H9 (cell line): Measurements from ENCODE around the gene CCDC124. TPM values are rescaled to one million over a fixed set of nuclear protein-coding genes. Genes with fewer than 3 reads are reported as not detected.

Experiments used
- DNase-seq: peaks from one replicate; pipeline ENCODE4 v3.0.0-alpha.2; 2017
- H2AFZ ChIP-seq: one replicate; pipeline ENCODE4 v1.6.1; 2013; ENCODE audit warnings: mild to moderate bottlenecking, low read length, control low read depth, moderate library complexity
- H2AK5ac ChIP-seq: 2 replicates; pipeline ENCODE4 v1.6.1; 2013; ENCODE audit warnings: low read length, control low read depth, mixed read lengths; ENCODE audit not compliant: insufficient read length
- H2BK120ac ChIP-seq: one replicate; pipeline ENCODE4 v1.6.1; 2013; ENCODE audit warnings: low read depth, mild to moderate bottlenecking, low read length, control low read depth, inconsistent platforms; ENCODE audit not compliant: poor library complexity, severe bottlenecking
- H2BK12ac ChIP-seq: 2 replicates; pipeline ENCODE4 v1.6.1; 2013; ENCODE audit warnings: low read length, control low read depth, mixed read lengths, low read depth; ENCODE audit not compliant: insufficient read length
- H2BK15ac ChIP-seq: 2 replicates; pipeline ENCODE4 v1.6.1; 2013; ENCODE audit warnings: low read depth, low read length, control low read depth
- H2BK20ac ChIP-seq: one replicate; pipeline ENCODE4 v1.6.1; 2013; ENCODE audit warnings: low read depth, mild to moderate bottlenecking, low read length, control low read depth, inconsistent platforms; ENCODE audit not compliant: poor library complexity, severe bottlenecking
- H2BK5ac ChIP-seq: 2 replicates; pipeline ENCODE4 v1.6.1; 2013; ENCODE audit warnings: low read length, control low read depth, mixed read lengths; ENCODE audit not compliant: insufficient read length
- H3K14ac ChIP-seq: 2 replicates; pipeline ENCODE4 v1.6.1; 2013; ENCODE audit warnings: low read length, control low read depth; ENCODE audit not compliant: insufficient read depth
- H3K18ac ChIP-seq: 2 replicates; pipeline ENCODE4 v1.6.1; 2013; ENCODE audit warnings: low read depth, mild to moderate bottlenecking, mixed read lengths, low read length, control low read depth; ENCODE audit not compliant: insufficient read length
- H3K23ac ChIP-seq: 2 replicates; pipeline ENCODE4 v1.6.1; 2013; ENCODE audit warnings: low read length, control low read depth, mixed read lengths, low read depth; ENCODE audit not compliant: insufficient read length
- H3K23me2 ChIP-seq: 2 replicates; pipeline ENCODE4 v1.6.1; 2013; ENCODE audit warnings: low read depth, mild to moderate bottlenecking, mixed read lengths, low read length, control low read depth; ENCODE audit not compliant: insufficient read length, poor library complexity, severe bottlenecking
- H3K27ac ChIP-seq: 2 replicates; pipeline ENCODE4 v1.5.1; 2013; ENCODE audit warnings: low read length, control low read depth, mixed read lengths, low read depth; ENCODE audit not compliant: insufficient read length
- H3K27me3 ChIP-seq: 2 replicates; pipeline ENCODE4 v1.6.1; 2013; ENCODE audit warnings: low read length, control low read depth, inconsistent platforms; ENCODE audit not compliant: insufficient read depth
- H3K4ac ChIP-seq: 2 replicates; pipeline ENCODE4 v1.6.1; 2013; ENCODE audit warnings: low read depth, mild to moderate bottlenecking, control low read depth, inconsistent platforms, low read length, moderate library complexity
- H3K4me1 ChIP-seq: 2 replicates; pipeline ENCODE4 v1.6.1; 2013; ENCODE audit warnings: low read length, control low read depth, inconsistent platforms; ENCODE audit not compliant: insufficient read depth
- H3K4me2 ChIP-seq: 2 replicates; pipeline ENCODE4 v1.6.1; 2013; ENCODE audit warnings: low read length, control low read depth, mixed read lengths; ENCODE audit not compliant: insufficient read length, insufficient read depth
- H3K56ac ChIP-seq: 2 replicates; pipeline ENCODE4 v1.6.1; 2013; ENCODE audit warnings: low read depth, mild to moderate bottlenecking, mixed read lengths, low read length, control low read depth; ENCODE audit not compliant: insufficient read length
- H3K79me1 ChIP-seq: 2 replicates; pipeline ENCODE4 v1.6.1; 2013; ENCODE audit warnings: low read depth, mild to moderate bottlenecking, moderate library complexity, low read length, control low read depth, inconsistent platforms; ENCODE audit not compliant: insufficient read depth, poor library complexity, severe bottlenecking
- H3K79me2 ChIP-seq: 2 replicates; pipeline ENCODE4 v1.6.1; 2013; ENCODE audit warnings: low read length, control low read depth, inconsistent platforms; ENCODE audit not compliant: insufficient read depth
- H3K9ac ChIP-seq: 2 replicates; pipeline ENCODE4 v1.6.1; 2013; ENCODE audit warnings: low read length, control low read depth, mixed read lengths; ENCODE audit not compliant: insufficient read length; ENCODE audit errors: extremely low read depth
- H3K9me3 ChIP-seq: one replicate; pipeline ENCODE4 v1.6.1; 2013; ENCODE audit warnings: low read depth, low read length, inconsistent platforms; ENCODE audit not compliant: control insufficient read depth
- H3T11ph ChIP-seq: one replicate; pipeline ENCODE4 v1.6.1; 2013; ENCODE audit warnings: mild to moderate bottlenecking, low read length, control low read depth, inconsistent platforms
- H4K20me1 ChIP-seq: one replicate; pipeline ENCODE4 v1.6.1; 2013; ENCODE audit not compliant: control insufficient read depth, insufficient read length, insufficient read depth
- H4K5ac ChIP-seq: 2 replicates; pipeline ENCODE4 v1.6.1; 2013; ENCODE audit warnings: low read depth, mild to moderate bottlenecking, mixed read lengths, low read length, control low read depth; ENCODE audit not compliant: insufficient read length
- H4K8ac ChIP-seq: replicated peaks from 2 replicates; pipeline ENCODE4 v1.6.1; 2013; ENCODE audit warnings: low read length, control low read depth, mixed read lengths, low read depth; ENCODE audit not compliant: insufficient read length
- H4K91ac ChIP-seq: 2 replicates; pipeline ENCODE4 v1.6.1; 2013; ENCODE audit warnings: low read depth, mild to moderate bottlenecking, moderate library complexity, mixed read lengths, low read length, control low read depth; ENCODE audit not compliant: insufficient read length
- H3K27ac Mint-ChIP-seq, 3 experiments: 2 replicates in 2 of 3; 3 replicates in 1 of 3; pipeline ENCODE4 v1.8.0; 2020 to 2021; ENCODE audit warnings: mixed read lengths in 3 of 3, mild to moderate bottlenecking in 1 of 3, moderate library complexity in 1 of 3
- H3K27me3 Mint-ChIP-seq: 2 replicates; pipeline ENCODE4 v1.8.0; 2021; ENCODE audit warnings: low read depth, mild to moderate bottlenecking, moderate library complexity, mixed read lengths
- H3K36me3 Mint-ChIP-seq, 3 experiments: 2 replicates in 2 of 3; 3 replicates in 1 of 3; pipeline ENCODE4 v1.8.0; 2020 to 2021; ENCODE audit warnings: low read depth in 3 of 3, mixed read lengths in 3 of 3; ENCODE audit not compliant: insufficient read depth in 1 of 3
- H3K4me1 Mint-ChIP-seq, 2 experiments: 2 replicates each; pipeline ENCODE4 v1.8.0; 2020; ENCODE audit warnings: mixed read lengths in 2 of 2
- H3K4me3 Mint-ChIP-seq, 2 experiments: 2 replicates in 1 of 2; 3 replicates in 1 of 2; pipeline ENCODE4 v1.8.0; 2020 to 2021; ENCODE audit warnings: mild to moderate bottlenecking in 2 of 2, mixed read lengths in 2 of 2, moderate library complexity in 1 of 2
- H3K9me3 Mint-ChIP-seq, 2 experiments: 2 replicates in 1 of 2; 3 replicates in 1 of 2; pipeline ENCODE4 v1.8.0; 2020; ENCODE audit warnings: mild to moderate bottlenecking in 2 of 2, mixed read lengths in 2 of 2, moderate library complexity in 1 of 2
- CTCF ChIP-seq: fragments of 200-600 bp; sonication (generic); conservative IDR thresholded peaks from 3 replicates; pipeline ENCODE4 v1.8.0; 2021; ENCODE audit warnings: antibody characterized with exemption, mild to moderate bottlenecking
- WGBS: extraction: QIAGEN DNeasy Blood & Tissue Kit; methylation state at CpG from one replicate; pipeline ENCODE4 v1.1.7; 2013; ENCODE audit warnings: missing lambda C conversion rate, low lambda C conversion rate, mixed read lengths; ENCODE audit not compliant: insufficient read length; ENCODE audit errors: extremely low coverage; 5-methylcytosine and 5-hydroxymethylcytosine counted together
- total RNA-seq: library from RNA; stranded (reverse); gene quantifications from 2 replicates; pipeline ENCODE4 v1.2.1, GENCODE V29; 2021

The CCDC124 gene
- total RNA-seq, 1 experiment from 2014 or later, result 119 TPM

- H3K4me2 ChIP-seq, result no peak overlapping the region
- no peak for DNase-seq
- no peaks in the 10 kb centered on the region for H3K79me1 ChIP-seq
- H3K27me3 ChIP-seq, result no peaks in the 10 kb centered on the region
- peaks cover 15% of the 10 kb centered on the region for H3K27me3 Mint-ChIP-seq
- H2AK5ac ChIP-seq, result no peak overlapping the region
- no peak overlapping the region for H2BK12ac ChIP-seq
- no peaks in the 10 kb centered on the region for H4K20me1 ChIP-seq
- H2BK15ac ChIP-seq, result no peak overlapping the region
- no peak overlapping the region for H3K23ac ChIP-seq
- H3K4ac ChIP-seq, result no peak overlapping the region
- H3K4me3 Mint-ChIP-seq, result no peak overlapping the region
- no peak overlapping the region for H4K8ac ChIP-seq
- no peak overlapping the region for H3K14ac ChIP-seq
- no peak overlapping the region for H3K27ac Mint-ChIP-seq
- no peak overlapping the region for H2BK120ac ChIP-seq
- no peak overlapping the region for H3T11ph ChIP-seq
- no peaks in the 10 kb centered on the region for H3K9me3 ChIP-seq
- no peaks in the 10 kb centered on the region; a peak in 1 of 5 replicates for H3K9me3 Mint-ChIP-seq
- H3K18ac ChIP-seq, result no peak overlapping the region
- H4K5ac ChIP-seq, result no peak overlapping the region
- no peak overlapping the region for H2BK20ac ChIP-seq
- WGBS, result no CpG with 5 or more reads among the region's 7 CpGs
- H2BK5ac ChIP-seq, result no peak overlapping the region
- no peak overlapping the region for H2AFZ ChIP-seq
- H3K9ac ChIP-seq, result no peak overlapping the region
- no peaks in the 10 kb centered on the region for H3K23me2 ChIP-seq
- peaks cover 6 to 12% of the 10 kb centered on the region in 2 experiments for H3K4me1 Mint-ChIP-seq
- no peak overlapping the region for H4K91ac ChIP-seq
- H3K56ac ChIP-seq, result no peak overlapping the region
- H3K27ac ChIP-seq, result no peak overlapping the region
- no peaks in the 10 kb centered on the region for H3K4me1 ChIP-seq
- H3K36me3 Mint-ChIP-seq, result no peaks in the 10 kb centered on the region
- no peak for TF ChIP-seq CTCF
- no peaks in the 10 kb centered on the region for H3K79me2 ChIP-seq
Measured at GRCh38 chr19:17888260-17888659, 44.6 kb upstream of the CCDC124 start.
